ENCODE measurements around the gene ANKRD23. TPM values are rescaled to one million over a fixed set of nuclear protein-coding genes. Genes with fewer than 3 reads are reported as not detected.
"Not testable (repeated sequence)": the region's sequence is repeated elsewhere in the genome, so short reads cannot be mapped to it uniquely, and the experiment has no call there.

Gene ANKRD23
- total RNA-seq, 6 experiments from 2014 or later: 0.71 to 1.8 (median 1.3) TPM

- no peak overlapping the region for H3K27ac Mint-ChIP-seq
- no peaks in the 10 kb centered on the region; the same call in 1 of the 2 replicates for H3K27me3 Mint-ChIP-seq (ENCODE audit: insufficient read depth)
- no peak overlapping the region for H3K4me3 Mint-ChIP-seq
- no peaks in the 10 kb centered on the region for H3K9me3 Mint-ChIP-seq
- TF ChIP-seq CTCF (IDR thresholded peaks at IDR 0.05): no peak
- no peaks in the 10 kb centered on the region for H3K36me3 Mint-ChIP-seq (ENCODE audit: low read depth)
- no peaks in the 10 kb centered on the region for H3K4me1 Mint-ChIP-seq (ENCODE audit: low read depth)
- no peak for DNase-seq
Observed at GRCh38 chr2:96798733-96799622, 44.8 kb downstream of the ANKRD23 start.

- Mint-ChIP-seq H3K4me3 (no peak overlapping the region), H3K9me3 (no peaks in the 10 kb centered on the region), H3K27me3 (ENCODE audit: insufficient read depth) (no peaks in the 10 kb centered on the region; the same call in 1 of the 2 replicates), H3K36me3 (ENCODE audit: low read depth) (no peaks in the 10 kb centered on the region), H3K4me1 (ENCODE audit: low read depth) (no peaks in the 10 kb centered on the region), H3K27ac (no peak overlapping the region)
- no peak for TF ChIP-seq CTCF (IDR thresholded peaks at IDR 0.05)
- no peak for DNase-seq
Observed at GRCh38 chr2:96797066-96797625, 46.7 kb downstream of the ANKRD23 start.

- H3K27me3 Mint-ChIP-seq (ENCODE audit: insufficient read depth); H3K27ac Mint-ChIP-seq; H3K36me3 Mint-ChIP-seq (ENCODE audit: low read depth); H3K4me1 Mint-ChIP-seq (ENCODE audit: low read depth); DNase-seq; H3K9me3 Mint-ChIP-seq; H3K4me3 Mint-ChIP-seq: not testable (repeated sequence)
Observed at GRCh38 chr2:96796497-96796896, 47.3 kb downstream of the ANKRD23 start.

GRCh38 chr2:96795076-96795475, 48.7 kb downstream of the ANKRD23 start:
- H3K9me3 Mint-ChIP-seq: no peaks in the 10 kb centered on the region
- TF ChIP-seq CTCF (IDR thresholded peaks at IDR 0.05): no peak
- H3K27me3 Mint-ChIP-seq (ENCODE audit: insufficient read depth): no peaks in the 10 kb centered on the region; the same call in 1 of the 2 replicates
- no peak overlapping the region for H3K27ac Mint-ChIP-seq
- no peak overlapping the region for H3K4me3 Mint-ChIP-seq
- no peaks in the 10 kb centered on the region for H3K4me1 Mint-ChIP-seq (ENCODE audit: low read depth)
- H3K36me3 Mint-ChIP-seq (ENCODE audit: low read depth): no peaks in the 10 kb centered on the region
- no peak for DNase-seq

GRCh38 chr2:96792772-96793749, 50.8 kb downstream of the ANKRD23 start:
- Mint-ChIP-seq H3K4me3 (no peak overlapping the region), H3K36me3 (ENCODE audit: low read depth) (no peaks in the 10 kb centered on the region), H3K27ac (no peak overlapping the region), H3K27me3 (ENCODE audit: insufficient read depth) (no peaks in the 10 kb centered on the region; the same call in 1 of the 2 replicates), H3K9me3 (no peaks in the 10 kb centered on the region), H3K4me1 (ENCODE audit: low read depth) (peaks cover 11% of the 10 kb centered on the region; the same call in 1 of the 2 replicates)
- TF ChIP-seq CTCF (IDR thresholded peaks at IDR 0.05): no peak
- no peak for DNase-seq
